Tibial nerve (tissue), 4 donors: ENCODE data around the gene KCNMA1.

Experiments used
- CTCF ChIP-seq, 5 experiments: fragments of 200-600 bp in 3 of 5; fragments of 450-650 bp in 2 of 5; sonication (generic) in 3 of 5; IDR thresholded peaks; one replicate each; pipeline ENCODE4 v1.5.1; 2016 to 2019; ENCODE audit warnings: antibody characterized with exemption in 5 of 5, mild to moderate bottlenecking in 3 of 5, moderate library complexity in 2 of 5
- EP300 ChIP-seq, 2 donors: sonication (generic); formaldehyde crosslinking; IDR thresholded peaks; one replicate each; pipeline ENCODE4 v1.6.1; 2017; ENCODE audit warnings: antibody characterized with exemption in 2 of 2, mild to moderate bottlenecking in 1 of 2
- POLR2A ChIP-seq, 2 donors: fragments of 450-650 bp; IDR thresholded peaks; one replicate each; pipeline ENCODE4 v1.6.1; 2017; ENCODE audit warnings: antibody characterized with exemption in 2 of 2, mild to moderate bottlenecking in 2 of 2, moderate library complexity in 2 of 2

GRCh38 chr10:77593771-77594470 lies 43.7 kb downstream of the KCNMA1 start:
- TF ChIP-seq CTCF (IDR thresholded peaks at IDR 0.05) (no peak), POLR2A (IDR thresholded peaks at IDR 0.05) (no peak), EP300 (IDR thresholded peaks at IDR 0.05) (no peak)
